GM12875 (cell line): ENCODE measurements around the gene NDUFB2.
"Not testable (repeated sequence)": the region's sequence is repeated elsewhere in the genome, so short reads cannot be mapped to it uniquely, and the experiment has no call there.

Experiments
- H3K4me3 ChIP-seq: one replicate; pipeline ENCODE4 v1.5.1; 2011; ENCODE audit warnings: low read depth, low read length, control low read depth
- TF ChIP-seq, protein P1 (sequence below): IDR thresholded peaks from 2 replicates; pipeline ENCODE4 v1.5.1; 2011; ENCODE audit warnings: low read depth, mild to moderate bottlenecking, control low read depth, inconsistent platforms, low read length, moderate library complexity, borderline replicate concordance; ENCODE audit not compliant: insufficient read depth

NDUFB2 gene

DNA sequence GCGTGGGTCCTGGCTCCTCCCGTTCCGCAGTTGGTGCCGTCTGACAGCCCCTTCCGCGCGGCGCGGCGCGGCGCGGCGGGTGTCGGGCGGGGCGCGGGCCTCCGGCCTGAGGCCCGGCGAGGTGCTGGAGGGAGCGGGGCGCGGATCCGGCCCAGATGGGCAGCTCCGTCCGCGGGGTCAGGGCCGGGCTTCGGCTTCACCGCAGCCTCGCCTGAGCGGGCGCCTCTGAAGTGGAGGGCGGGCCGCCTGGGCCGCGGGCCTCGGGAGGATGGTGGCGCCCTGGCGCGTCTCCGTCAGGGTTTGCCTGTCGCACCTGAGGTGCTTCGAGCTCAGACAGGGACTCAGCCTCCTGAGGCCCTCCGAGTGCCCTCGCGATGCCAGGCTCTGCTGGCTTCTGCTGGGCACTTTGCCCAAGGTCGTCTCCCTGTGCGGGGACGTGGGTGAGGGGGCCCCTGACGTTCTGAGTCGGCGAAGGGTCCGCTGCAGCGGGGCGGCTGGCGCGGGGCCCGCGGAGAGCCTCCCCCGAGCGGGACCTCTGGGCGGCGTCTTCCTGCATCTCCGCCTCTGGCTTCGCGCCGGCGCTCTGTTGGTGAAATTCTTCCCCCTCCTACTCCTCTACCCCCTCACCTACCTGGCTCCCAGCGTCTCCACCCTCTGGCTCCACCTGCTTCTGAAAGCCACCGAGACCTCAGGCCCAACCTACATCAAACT, 23.3 kb upstream of the NDUFB2 start:
- TF ChIP-seq, protein P1, sequence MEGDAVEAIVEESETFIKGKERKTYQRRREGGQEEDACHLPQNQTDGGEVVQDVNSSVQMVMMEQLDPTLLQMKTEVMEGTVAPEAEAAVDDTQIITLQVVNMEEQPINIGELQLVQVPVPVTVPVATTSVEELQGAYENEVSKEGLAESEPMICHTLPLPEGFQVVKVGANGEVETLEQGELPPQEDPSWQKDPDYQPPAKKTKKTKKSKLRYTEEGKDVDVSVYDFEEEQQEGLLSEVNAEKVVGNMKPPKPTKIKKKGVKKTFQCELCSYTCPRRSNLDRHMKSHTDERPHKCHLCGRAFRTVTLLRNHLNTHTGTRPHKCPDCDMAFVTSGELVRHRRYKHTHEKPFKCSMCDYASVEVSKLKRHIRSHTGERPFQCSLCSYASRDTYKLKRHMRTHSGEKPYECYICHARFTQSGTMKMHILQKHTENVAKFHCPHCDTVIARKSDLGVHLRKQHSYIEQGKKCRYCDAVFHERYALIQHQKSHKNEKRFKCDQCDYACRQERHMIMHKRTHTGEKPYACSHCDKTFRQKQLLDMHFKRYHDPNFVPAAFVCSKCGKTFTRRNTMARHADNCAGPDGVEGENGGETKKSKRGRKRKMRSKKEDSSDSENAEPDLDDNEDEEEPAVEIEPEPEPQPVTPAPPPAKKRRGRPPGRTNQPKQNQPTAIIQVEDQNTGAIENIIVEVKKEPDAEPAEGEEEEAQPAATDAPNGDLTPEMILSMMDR, result no peak
- H3K4me3 ChIP-seq, result peak overlapping the region; percentile 73

DNA sequence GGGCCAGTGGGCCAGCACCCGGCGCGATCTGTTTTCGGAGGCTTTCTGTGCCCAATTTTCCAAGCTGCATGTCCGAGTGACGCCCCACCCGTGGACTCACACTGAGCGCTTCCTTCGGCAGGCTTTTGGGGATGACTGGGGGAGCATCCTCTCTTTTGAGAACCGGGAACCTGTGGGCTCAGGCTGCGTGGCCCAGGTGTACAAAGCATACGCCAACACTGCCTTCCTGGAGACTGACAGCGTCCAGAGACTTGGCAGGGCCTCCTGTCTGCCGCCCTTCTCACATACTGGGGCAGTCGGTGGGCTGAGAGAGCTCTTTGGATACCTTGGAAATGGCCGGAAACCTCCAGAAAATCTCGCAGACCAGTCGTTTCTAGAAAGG, 22.7 kb upstream of the NDUFB2 start:
- TF ChIP-seq, protein P1, result no peak
- peak overlapping the region; percentile 73 for H3K4me3 ChIP-seq

DNA sequence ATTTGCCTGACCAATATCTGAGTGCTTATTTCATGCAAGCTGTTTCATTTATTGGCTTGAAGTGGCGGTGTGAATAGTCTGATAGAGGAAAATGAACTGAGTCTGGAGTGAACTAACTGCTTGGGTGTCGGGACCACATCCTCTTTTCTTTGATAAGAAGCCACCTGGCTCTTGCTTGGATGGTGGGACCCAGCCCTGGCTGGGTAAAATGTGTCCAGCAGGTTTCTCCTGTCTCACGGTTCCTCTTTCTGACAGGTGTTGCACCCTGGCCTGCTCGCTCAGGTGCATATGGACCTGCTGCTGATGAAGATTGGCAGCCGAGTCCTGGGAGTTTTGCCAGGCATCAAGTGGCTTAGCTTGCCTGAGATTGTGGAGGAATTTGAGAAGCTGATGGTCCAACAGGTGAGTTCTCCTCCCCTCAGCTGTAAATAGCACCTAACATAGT, 22.1 kb upstream of the NDUFB2 start:
- no peak overlapping the region for H3K4me3 ChIP-seq
- TF ChIP-seq, protein P1, result no peak

DNA sequence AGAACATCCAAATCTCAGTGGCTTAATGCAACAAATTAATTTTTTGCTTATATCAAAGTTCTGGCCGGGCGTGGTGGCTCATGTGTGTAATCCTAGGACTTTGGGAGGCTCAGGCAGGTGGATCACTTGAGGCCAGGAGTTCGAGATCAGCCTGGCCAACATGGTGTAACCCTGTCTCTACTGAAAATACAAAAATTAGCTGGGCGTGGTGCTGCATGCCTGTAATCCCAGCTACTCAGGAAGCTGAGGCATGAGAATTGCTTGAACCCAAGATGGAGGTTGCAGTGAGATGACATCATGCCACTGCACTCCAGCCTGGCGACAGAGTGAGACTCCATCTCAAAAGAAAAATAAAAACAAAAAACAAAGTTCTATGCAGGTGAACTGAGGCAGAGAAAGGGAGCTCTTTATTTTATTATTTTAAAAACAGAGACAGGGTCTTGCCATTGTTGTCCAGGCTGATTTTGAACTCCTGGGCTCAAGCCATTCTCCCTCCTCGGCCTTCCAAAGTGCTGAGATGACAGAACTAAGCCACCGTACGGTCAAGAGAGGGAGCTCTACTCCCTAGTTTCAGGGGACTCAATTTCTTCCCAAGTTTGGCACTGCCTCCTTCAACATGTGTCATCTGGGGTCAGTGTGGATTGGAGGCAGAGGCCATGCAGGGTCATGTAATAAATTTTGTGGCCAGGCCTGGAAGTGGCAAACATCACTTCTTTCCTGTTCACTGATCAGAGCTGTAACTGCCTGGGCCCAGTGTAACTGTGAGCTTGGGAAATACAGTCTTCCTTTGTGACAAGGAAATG, 21.4 kb upstream of the NDUFB2 start:
- H3K4me3 ChIP-seq, result no peak overlapping the region

DNA sequence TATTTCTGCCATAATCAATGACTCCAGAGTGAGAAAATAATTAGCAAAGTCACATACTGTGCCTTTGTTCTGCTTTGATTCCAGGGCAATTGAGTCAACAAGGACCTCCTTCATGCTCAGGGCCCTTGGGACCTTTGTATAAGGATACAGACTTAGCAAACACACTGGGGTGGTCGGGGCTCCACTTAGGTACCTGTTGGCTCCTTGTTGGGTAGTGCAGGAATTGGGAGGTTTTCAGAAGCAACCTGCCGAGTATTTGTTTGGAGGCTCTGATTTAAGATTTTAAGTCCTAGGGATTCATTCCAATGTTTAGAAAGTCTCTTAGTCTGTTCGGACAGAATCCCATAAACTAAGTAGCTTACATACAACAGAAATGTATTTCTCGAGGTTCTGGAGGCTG, 20.8 kb upstream of the NDUFB2 start:
- no peak overlapping the region for H3K4me3 ChIP-seq
- TF ChIP-seq, protein P1, result no peak

More for the DNA sequence above, 21.4 kb upstream of the NDUFB2 start:
- TF ChIP-seq, protein P1, result peak; percentile 29; the same call in 1 of the 2 replicates

DNA sequence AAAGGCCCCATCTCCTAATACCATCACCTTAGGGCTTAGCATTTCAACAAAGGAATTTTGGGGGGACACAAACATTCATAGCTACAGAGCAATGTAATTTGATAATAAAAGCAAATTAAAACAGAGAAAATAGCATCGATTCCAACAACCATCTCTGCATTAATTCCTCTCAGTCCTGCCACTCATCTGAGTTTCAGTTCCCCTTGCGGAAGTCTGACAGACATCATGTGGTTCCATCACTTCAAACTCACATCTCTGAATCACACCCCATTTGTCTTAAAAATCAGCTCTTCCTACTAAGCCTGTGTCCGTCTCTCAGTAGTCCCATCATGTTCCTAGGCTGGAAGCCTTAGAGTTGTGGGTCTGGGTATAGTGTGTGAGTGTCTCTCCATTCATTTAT, 20.2 kb upstream of the NDUFB2 start:
- H3K4me3 ChIP-seq, result no peak overlapping the region
- TF ChIP-seq, protein P1, result no peak

DNA sequence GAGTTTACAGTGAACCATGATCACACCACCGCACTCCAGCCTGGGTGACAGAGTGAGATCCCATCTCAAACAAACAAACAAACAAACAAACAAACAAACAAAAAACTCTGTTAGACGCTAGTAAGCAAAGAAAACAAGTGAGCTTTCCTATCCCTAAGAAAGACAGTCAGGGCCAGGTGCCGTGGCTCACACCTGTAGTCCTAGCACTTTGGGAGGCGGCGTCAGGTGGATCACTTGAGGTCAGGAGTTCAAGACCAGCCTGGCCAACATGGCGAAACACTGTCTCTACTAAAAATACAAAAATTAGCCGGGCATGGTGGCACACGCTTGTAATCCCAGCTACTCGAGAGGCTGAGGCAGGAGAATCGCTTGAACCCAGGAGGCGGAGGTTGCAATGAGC, 19.6 kb upstream of the NDUFB2 start:
- H3K4me3 ChIP-seq, result not testable (repeated sequence)
